GM12873 (cell line): ENCODE results near the gene LPIN2.

Experiments used
- CTCF ChIP-seq: IDR thresholded peaks from 2 replicates; pipeline ENCODE4 v1.5.1; 2012; ENCODE audit warnings: low read depth, mild to moderate bottlenecking, moderate library complexity, low read length, control low read depth; ENCODE audit not compliant: insufficient read depth; ENCODE audit errors: missing control alignments

The LPIN2 gene

GRCh38 chr18:3025544-3025943 is 12.6 kb upstream of the LPIN2 start:
- TF ChIP-seq CTCF, result no peak

- no peak for TF ChIP-seq CTCF
Measured at GRCh38 chr18:3016585-3017297, 3.8 kb upstream of the LPIN2 start.

- no peak for TF ChIP-seq CTCF
Measured at GRCh38 chr18:3015851-3016250, 2.9 kb upstream of the LPIN2 start.

GRCh38 chr18:3015204-3015592 is 2.3 kb upstream of the LPIN2 start:
- no peak for TF ChIP-seq CTCF

- no peak for TF ChIP-seq CTCF
Measured at GRCh38 chr18:3014503-3015203, 1.7 kb upstream of the LPIN2 start.

GRCh38 chr18:3012136-3013023 is 564 bp downstream of the LPIN2 start:
- TF ChIP-seq CTCF, result no peak

- TF ChIP-seq CTCF, result no peak
Measured at GRCh38 chr18:3010086-3010485, 2.9 kb downstream of the LPIN2 start.
